ENCODE data around the gene ARHGEF17.

ARHGEF17 gene

DNA sequence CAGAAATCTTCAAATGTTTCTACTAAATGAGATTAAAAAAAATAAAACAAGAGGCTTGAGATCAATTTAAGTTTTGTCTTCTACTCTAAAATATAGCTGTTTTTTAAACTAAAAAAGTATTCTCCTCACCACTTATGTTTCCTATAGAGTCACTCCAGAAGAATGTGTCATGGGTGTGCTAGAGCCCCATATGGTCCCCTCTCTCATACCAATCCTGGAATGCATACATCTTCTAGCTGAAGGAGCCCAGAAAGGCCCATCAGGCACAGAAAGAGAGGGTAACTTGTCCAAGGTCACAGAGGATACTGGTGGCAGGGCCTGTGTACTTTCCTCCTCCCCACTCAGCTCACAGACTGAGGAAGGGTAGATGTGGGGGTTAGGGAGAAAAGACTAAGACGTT, 102.6 kb downstream of the ARHGEF17 start:
- no peak for DNase-seq (ENCODE audit: low read depth)

DNA sequence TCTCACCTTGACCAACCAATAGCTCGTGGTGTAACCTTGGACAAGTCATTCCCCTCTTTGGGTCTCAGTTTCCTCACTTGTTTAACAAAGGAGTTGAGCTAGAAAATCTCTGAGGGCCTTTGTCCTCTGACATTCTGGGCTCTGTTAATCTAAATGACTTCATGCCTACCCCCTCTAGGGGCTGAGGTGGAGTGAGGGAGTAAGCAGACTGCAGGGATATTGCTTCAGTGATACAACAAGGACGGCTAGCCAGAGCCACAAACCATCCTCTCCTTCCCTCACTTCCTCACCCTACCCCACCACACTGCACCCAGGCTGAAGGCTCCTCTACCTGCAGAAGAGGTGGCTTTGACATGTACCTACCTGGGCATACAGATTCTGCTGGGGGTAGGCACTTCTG, 103.0 kb downstream of the ARHGEF17 start:
- DNase-seq (ENCODE audit: low read depth): no peak

GRCh38 chr11:73412308-73412707, 104.2 kb downstream of the ARHGEF17 start:
- no peak for DNase-seq (ENCODE audit: low read depth)

DNA sequence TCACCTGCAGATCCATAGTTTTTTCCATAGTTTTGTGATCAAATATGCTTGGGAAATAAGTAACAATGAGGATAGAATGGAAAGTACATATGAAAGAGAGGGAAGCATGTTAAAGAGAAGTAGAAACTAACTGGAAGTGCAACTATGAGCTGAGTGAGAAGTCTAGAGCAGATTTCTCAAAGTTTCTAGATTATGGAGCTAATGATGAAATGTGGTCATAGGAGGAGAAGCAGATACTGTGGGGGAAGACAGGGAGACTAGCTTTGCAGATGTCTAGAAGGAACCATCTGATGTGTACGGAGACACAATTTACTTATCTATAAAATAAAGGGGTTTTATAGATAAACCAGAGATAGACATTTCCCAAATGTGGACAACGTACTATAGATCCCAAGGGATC, 105.2 kb downstream of the ARHGEF17 start:
- DNase-seq (ENCODE audit: low read depth): no peak

DNA sequence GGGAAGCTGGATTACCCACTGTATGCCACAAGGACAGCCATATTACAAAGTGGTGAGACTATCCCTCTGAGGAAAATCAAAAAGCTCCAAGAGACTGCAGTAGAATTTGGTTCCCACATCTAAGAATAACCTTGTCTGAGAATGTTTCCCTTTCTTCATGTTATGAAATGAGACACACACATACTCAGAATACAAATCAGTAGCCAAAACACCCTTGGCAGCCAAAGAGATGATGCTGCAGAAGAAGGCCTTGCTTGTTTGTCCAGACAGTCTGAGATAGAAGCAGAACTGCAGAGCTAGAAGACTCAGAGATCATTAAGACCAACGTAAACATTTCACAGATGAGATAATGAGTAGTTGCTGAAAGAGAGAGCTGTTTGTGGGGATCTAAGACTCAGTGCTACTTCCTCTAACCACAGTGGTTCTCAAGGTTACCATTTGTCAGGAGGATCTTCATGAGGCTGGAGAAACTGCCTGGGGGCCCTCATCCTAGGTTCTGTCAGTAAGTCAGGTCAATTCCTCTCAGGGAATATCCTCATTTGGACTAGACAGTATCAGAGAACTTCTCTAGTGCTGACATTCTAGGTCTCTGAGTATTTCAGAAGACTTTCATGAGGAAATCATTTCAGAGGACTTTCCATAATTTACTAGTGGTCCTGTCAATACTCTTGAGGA, 107.0 kb downstream of the ARHGEF17 start:
- no peak for DNase-seq (ENCODE audit: low read depth)

DNA sequence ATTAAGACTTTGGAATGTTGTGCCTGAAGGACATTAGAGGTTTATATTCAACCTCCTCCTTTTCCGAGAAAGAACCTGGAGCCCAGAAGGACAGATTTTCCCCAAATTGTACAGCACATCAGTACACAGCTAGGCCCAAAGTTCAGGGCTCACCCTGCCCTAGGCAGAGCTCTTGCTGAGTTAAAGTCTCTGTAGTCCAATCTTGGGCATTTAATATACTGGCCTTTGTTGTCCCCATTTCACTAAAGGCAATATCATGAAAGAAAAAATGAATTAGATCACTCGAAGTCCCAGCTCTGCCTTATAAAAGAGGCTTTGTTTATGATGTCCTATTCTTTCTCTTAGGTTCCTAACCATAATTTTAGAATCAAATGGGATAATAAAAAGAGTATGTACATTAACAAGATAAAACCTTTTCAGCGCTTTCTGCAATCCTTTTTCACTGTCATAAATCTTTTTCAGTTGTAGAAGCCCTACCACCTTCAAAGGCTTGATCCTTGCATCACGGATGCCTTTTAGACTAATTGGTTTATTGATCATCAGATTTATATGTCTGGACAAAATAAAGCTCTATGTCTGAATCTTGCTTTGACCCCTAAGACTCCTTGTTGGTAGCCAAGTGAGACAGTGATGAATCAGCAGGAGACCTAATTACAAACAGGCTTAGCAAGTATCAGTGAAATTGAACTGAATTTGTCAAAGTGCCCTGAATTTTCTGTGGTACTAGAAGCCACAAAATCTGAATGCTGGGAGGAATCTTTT, 108.0 kb downstream of the ARHGEF17 start:
- DNase-seq (ENCODE audit: low read depth): no peak

DNA sequence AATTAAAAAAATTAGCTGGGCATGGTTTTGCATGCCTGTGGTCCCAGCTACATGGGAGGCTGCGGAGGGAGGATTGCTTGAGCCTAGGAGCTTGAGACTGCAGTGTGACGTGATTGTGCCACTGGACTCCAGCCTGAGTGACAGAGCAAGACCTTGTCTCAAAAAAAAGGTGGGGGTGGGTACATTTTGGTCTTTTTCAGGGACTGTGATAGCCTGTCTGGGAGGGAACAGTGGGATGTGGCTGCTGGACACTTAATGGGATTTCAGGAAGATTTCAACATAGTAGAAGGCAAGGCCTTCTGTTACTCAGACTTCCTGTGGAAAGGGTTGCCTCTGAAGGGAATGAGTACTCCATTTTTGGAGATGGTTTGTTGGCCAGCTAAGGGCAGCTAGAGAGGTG, 108.7 kb downstream of the ARHGEF17 start:
- no peak for DNase-seq (ENCODE audit: low read depth)

Measured in activated T-cell treated with anti-CD3 and anti-CD28 coated beads for 1 hour (primary cell).